HL-60/S4 treated with retinoic acid at 250 ng/mL for 4 days and 3 days (cell line): Measurements from ENCODE around the gene MYH7B.

ENCODE experiments used
- in situ Hi-C: fragments of 300-500 bp; cut with MboI; formaldehyde crosslinking; loops from 2 replicates; pipeline ENCODE4 v1.7.0; 2022; ENCODE audit warnings: low sequenced_read_pairs

Gene MYH7B

DNA sequence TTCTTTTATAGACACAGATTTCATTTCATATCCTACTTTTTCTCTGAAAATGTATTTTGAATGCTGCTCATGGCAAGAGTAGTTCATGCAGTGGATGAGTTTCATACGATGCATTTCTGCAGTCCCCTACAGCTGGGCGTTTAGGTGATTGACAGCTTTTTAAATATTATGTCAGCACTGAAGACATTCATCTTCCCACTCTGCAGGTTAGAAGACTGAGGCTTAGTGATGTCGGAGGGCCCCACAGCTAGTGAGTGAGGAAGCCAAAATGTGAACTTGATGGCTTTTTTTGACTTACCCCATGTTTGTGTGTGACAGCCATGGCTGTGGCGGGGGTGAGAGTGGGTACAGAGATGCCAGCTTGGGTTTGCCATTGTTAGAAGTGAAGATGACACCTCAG is 33.5 kb downstream of the MYH7B start:
- in situ Hi-C loops = no loop called here

DNA sequence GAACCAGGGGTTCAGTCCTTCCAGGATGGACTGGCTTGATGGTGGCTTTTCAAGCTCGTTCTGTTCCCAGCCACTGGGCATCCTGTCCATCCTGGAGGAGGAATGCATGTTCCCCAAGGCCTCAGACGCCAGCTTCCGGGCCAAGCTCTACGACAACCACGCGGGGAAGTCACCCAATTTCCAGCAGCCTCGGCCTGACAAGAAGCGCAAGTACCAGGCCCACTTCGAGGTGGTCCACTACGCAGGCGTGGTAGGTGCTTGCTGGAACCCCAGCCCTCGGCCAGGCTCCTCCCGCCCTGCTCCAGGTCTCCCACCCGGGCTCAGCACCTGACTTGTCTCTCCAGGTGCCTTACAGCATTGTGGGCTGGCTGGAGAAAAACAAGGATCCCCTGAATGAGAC is 34.0 kb downstream of the MYH7B start:
- in situ Hi-C loops = no loop called here

DNA sequence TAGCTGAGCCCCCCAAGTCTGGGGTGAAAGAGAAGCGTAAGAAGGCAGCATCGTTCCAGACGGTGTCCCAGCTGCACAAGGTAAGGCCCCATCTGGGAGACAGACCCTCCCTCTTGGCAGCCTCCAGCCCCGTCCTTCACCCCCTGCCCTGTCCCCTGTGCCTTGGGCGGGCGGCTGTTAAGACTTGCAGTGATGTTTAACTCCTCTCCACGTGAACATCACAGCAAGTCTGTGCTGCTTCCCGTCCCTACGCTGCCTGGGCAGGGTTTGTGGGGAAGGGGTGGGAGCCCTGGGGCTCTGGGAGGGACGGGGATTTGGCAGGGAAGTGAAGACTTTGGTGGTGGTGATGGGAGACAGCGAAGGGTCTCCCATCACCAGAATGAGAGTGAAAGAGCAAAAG is 34.6 kb downstream of the MYH7B start:
- in situ Hi-C loops = no loop called here

DNA sequence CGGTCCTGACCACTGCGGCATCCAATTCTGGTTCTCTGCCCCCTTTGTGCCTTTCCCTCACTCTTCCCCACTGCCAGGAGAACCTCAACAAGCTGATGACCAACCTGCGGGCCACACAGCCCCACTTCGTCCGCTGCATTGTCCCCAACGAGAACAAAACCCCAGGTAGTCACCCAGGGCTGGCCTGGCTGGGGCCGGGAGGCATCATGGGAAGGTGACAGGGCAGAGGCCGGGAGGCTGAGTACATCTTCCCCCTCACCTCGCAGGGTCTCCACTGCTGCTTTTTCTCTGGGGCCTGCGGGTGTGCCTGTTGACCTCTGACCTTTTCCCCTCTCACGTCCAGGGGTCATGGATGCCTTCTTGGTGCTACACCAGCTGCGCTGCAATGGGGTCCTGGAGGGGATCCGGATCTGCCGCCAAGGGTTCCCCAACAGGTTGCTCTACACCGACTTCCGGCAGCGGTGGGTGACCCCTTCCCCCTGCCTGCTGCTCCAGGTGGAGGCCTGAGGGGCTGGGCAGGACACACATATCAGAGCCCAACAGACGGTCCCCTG is 35.1 kb downstream of the MYH7B start:
- in situ Hi-C loops = no loop called here

DNA sequence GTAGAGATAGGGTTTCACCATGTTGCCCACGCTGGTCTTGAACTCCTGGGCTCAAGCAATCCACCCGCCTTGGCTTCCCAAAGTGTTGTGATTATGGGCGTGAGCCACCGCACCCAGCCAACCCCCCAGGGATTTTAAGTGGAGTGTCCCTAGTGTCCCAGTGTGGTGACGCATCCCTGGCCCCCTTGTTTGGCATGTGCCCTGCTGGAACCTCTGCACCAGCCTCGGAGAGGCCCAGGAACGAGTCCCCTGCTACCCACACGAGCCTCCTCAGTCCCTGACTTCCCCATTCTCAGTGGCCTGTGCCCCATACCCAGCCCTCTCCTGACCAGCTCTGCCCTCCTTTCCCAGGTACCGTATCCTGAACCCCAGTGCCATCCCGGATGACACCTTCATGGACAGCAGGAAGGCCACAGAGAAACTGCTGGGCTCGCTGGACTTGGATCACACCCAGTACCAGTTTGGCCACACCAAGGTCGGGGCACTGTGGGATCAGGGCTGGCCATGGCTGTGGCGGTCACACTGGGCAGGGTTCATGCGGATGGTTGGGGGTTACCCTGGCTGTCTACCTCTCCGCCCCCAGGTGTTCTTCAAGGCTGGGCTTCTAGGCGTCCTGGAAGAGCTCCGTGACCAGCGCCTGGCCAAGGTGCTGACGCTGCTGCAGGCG is 37.2 kb downstream of the MYH7B start:
- in situ Hi-C loops = no loop called here

- in situ Hi-C loops = no loop called here
These were observed 38.4 kb downstream of the MYH7B start for GRCh38 chr20:34993941-34994508.

GRCh38 chr20:34994509-34995131 is 39.0 kb downstream of the MYH7B start:
- in situ Hi-C loops = no loop called here

- in situ Hi-C loops = no loop called here
These were observed 39.5 kb downstream of the MYH7B start for GRCh38 chr20:34995192-34995591.

- in situ Hi-C loops = no loop called here
These were observed 40.0 kb downstream of the MYH7B start for GRCh38 chr20:34995696-34996095.

DNA sequence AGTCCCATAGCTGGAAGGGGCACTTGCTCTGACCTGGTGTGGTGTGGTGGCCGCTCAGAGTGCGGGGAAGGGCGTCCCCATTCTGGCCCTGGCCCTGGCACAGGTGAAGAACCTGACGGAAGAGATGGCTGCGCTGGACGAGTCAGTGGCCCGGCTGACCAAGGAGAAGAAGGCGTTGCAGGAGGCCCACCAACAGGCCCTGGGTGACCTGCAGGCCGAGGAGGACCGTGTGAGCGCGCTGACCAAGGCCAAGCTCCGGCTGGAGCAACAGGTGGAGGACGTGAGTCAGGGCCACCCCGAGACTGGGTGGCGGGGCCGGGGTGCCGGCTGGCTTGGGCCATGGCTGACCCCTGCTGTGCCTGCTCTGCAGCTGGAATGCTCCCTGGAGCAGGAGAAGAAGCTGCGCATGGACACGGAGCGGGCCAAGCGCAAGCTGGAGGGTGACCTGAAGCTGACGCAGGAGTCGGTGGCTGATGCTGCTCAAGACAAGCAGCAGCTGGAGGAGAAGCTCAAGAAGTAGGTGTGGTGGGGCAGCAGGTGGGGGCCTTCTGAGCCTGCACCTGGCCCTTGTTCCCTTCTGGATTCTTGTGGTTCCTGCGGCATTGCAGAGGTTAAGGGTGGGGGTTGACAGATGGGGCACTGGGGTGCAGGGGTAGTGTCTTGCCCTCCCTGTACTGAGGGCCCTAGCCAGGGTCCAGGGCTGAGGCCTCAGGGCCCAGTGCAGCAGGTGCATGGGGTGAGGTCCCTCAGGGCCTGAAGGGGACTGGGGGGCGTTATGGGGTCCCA is 40.8 kb downstream of the MYH7B start:
- in situ Hi-C loops = no loop called here

GRCh38 chr20:34997131-34997561 is 41.5 kb downstream of the MYH7B start:
- in situ Hi-C loops = no loop called here

DNA sequence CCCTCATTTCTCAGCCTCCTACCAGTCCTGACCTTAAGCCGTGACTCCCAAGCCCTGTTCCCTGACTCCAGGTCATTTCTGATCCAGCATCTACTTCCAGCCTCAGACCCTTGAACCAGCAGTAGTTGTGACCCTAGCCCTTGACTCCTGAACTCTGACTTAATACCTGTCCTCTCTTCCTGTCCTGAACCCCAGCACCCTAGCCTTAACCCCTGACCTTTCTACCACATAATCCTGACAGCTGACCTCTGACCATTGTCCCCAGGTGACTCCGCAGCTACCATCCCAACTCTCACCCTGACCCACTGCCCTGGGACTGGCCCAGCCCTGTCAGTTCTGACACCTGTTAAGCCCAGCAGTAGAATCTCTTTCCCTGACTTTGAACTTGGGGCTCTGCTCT is 42.1 kb downstream of the MYH7B start:
- in situ Hi-C loops = no loop called here

- in situ Hi-C loops = no loop called here
These were observed 42.8 kb downstream of the MYH7B start for GRCh38 chr20:34998331-34998950.

GRCh38 chr20:34999021-34999451 is 43.4 kb downstream of the MYH7B start:
- in situ Hi-C loops = no loop called here

GRCh38 chr20:34999782-35000181 is 44.1 kb downstream of the MYH7B start:
- in situ Hi-C loops = no loop called here

DNA sequence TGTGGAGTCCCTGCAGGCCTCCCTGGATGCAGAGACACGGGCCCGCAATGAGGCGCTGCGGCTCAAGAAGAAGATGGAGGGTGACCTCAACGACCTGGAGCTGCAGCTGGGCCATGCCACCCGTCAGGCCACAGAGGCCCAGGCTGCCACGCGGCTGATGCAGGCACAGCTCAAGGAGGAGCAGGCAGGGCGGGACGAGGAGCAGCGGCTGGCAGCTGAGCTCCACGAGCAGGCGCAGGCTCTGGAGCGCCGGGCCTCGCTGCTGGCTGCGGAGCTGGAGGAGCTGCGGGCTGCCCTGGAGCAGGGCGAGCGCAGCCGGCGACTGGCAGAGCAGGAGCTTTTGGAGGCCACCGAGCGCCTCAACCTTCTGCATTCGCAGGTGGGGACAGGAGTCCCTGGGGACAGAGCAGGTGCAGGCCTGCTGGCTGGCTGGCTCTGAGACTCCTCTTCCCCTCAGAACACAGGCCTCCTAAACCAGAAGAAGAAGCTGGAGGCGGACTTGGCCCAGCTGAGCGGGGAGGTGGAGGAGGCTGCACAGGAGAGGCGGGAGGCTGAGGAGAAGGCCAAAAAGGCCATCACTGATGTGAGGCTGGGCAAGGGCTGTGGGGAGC is 44.7 kb downstream of the MYH7B start:
- in situ Hi-C loops = no loop called here

DNA sequence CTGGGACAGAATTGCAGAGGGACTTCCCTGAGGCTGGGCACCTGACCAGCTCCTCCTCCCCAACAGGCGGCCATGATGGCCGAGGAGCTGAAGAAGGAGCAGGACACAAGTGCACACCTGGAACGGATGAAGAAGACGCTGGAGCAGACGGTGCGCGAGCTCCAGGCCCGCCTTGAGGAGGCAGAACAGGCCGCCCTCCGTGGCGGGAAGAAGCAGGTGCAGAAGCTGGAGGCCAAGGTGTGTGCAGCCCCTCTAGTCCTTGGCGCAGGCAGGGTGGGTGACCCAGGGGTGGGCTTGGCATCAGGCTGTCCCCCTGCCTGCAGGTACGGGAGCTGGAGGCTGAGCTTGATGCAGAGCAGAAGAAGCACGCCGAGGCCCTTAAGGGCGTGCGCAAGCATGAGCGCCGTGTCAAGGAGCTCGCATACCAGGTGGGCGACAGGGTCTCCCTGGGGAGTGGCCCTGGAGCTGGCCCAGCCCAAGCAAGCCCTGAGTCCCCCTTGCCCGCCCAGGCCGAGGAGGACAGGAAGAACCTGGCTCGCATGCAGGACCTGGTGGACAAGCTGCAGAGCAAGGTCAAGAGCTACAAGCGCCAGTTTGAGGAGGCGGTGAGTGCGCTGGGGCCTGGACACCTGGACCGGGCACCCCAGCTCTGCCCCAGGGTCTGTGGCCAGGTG is 45.4 kb downstream of the MYH7B start:
- in situ Hi-C loops = no loop called here

GRCh38 chr20:35001596-35002362 is 46.1 kb downstream of the MYH7B start:
- in situ Hi-C loops = no loop called here
